Measurements from ENCODE around the gene DUSP22.

The DUSP22 gene

GRCh38 chr6:305371-306206, 13.3 kb downstream of the DUSP22 start:
- H3K36me3 ChIP-seq (ENCODE audit: insufficient read depth, low read length), result no peaks in the 10 kb centered on the region
- no peak overlapping the region for H2AFZ ChIP-seq (ENCODE audit: low read depth, low read length)
- no peak overlapping the region for H3K4me3 ChIP-seq (ENCODE audit: low read depth in 1 of 2, low read length in 2 of 2)
- H3K4me1 ChIP-seq (ENCODE audit: insufficient read depth, low read length), result no peaks in the 10 kb centered on the region
- no peaks in the 10 kb centered on the region for H3K27me3 ChIP-seq (ENCODE audit: insufficient read depth, low read length, poor library complexity)
- no peak overlapping the region for H3K27ac ChIP-seq (ENCODE audit: low read length)
- TF ChIP-seq, protein P1, sequence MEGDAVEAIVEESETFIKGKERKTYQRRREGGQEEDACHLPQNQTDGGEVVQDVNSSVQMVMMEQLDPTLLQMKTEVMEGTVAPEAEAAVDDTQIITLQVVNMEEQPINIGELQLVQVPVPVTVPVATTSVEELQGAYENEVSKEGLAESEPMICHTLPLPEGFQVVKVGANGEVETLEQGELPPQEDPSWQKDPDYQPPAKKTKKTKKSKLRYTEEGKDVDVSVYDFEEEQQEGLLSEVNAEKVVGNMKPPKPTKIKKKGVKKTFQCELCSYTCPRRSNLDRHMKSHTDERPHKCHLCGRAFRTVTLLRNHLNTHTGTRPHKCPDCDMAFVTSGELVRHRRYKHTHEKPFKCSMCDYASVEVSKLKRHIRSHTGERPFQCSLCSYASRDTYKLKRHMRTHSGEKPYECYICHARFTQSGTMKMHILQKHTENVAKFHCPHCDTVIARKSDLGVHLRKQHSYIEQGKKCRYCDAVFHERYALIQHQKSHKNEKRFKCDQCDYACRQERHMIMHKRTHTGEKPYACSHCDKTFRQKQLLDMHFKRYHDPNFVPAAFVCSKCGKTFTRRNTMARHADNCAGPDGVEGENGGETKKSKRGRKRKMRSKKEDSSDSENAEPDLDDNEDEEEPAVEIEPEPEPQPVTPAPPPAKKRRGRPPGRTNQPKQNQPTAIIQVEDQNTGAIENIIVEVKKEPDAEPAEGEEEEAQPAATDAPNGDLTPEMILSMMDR (IDR thresholded peaks at IDR 0.05; ENCODE audit: borderline replicate concordance, extremely low read depth, low read length, poor library complexity, severe bottlenecking), result no peak
- no peak for TF ChIP-seq EZH2 (IDR thresholded peaks at IDR 0.05; ENCODE audit: borderline replicate concordance, low read depth, low read length, severe bottlenecking)
- H3K4me2 ChIP-seq (ENCODE audit: insufficient read depth, low read length), result no peak overlapping the region
- H3K9ac ChIP-seq (ENCODE audit: low read depth, low read length), result no peak overlapping the region
- H3K79me2 ChIP-seq (ENCODE audit: insufficient read depth, low read length), result no peaks in the 10 kb centered on the region
- peaks cover 3% of the 10 kb centered on the region; the same call in 1 of the 2 replicates for H4K20me1 ChIP-seq (ENCODE audit: insufficient read depth, low read length)
- no peaks in the 10 kb centered on the region for H3K9me3 ChIP-seq (ENCODE audit: insufficient read depth, low read length, severe bottlenecking)
- DNase-seq (no peak), ATAC-seq (ENCODE audit: insufficient read depth, low read depth) (no peak)

DNA sequence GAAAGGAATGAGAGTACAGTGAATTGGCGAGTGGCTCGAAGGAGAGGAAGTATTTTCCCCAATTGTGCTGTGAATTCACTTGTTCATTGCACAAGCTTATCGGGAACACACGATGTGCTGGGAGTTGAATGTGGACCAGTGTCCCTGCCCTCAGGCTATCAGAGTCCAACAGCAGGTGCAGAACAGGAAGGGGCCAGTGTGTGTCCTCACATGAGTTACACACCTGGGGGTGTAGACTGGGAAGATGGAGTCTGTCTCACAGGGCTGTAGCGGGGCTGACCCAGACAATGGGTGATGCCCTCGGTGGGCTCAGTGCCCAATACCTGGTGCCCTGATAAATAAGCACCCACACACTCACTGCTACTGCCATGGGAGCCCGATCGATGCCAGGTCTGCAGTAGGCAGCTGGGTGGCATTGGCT, 14.4 kb downstream of the DUSP22 start:
- Histone ChIP-seq H3K4me1 (ENCODE audit: insufficient read depth, low read length) (no peaks in the 10 kb centered on the region), H3K79me2 (ENCODE audit: insufficient read depth, low read length) (no peaks in the 10 kb centered on the region), H3K4me2 (ENCODE audit: insufficient read depth, low read length) (no peak overlapping the region), H2AFZ (ENCODE audit: low read depth, low read length) (no peak overlapping the region), H4K20me1 (ENCODE audit: insufficient read depth, low read length) (no peaks in the 10 kb centered on the region; the same call in 1 of the 2 replicates), H3K4me3 (ENCODE audit: low read depth in 1 of 2, low read length in 2 of 2) (no peak overlapping the region), H3K36me3 (ENCODE audit: insufficient read depth, low read length) (no peaks in the 10 kb centered on the region), H3K27me3 (ENCODE audit: insufficient read depth, low read length, poor library complexity) (no peaks in the 10 kb centered on the region), H3K9me3 (ENCODE audit: insufficient read depth, low read length, severe bottlenecking) (no peaks in the 10 kb centered on the region), H3K9ac (ENCODE audit: low read depth, low read length) (no peak overlapping the region), H3K27ac (ENCODE audit: low read length) (no peak overlapping the region)
- no peak for TF ChIP-seq EZH2 (IDR thresholded peaks at IDR 0.05; ENCODE audit: borderline replicate concordance, low read depth, low read length, severe bottlenecking)
- TF ChIP-seq, protein P1 (IDR thresholded peaks at IDR 0.05; ENCODE audit: borderline replicate concordance, extremely low read depth, low read length, poor library complexity, severe bottlenecking), result no peak
- no peak for DNase-seq
- ATAC-seq (ENCODE audit: insufficient read depth, low read depth), result no peak

- DNase-seq (no peak), ATAC-seq (ENCODE audit: insufficient read depth, low read depth) (no peak)
- H3K27ac ChIP-seq (ENCODE audit: low read length), result no peak overlapping the region
- H3K4me2 ChIP-seq (ENCODE audit: insufficient read depth, low read length), result no peak overlapping the region
- no peaks in the 10 kb centered on the region; the same call in 1 of the 2 replicates for H4K20me1 ChIP-seq (ENCODE audit: insufficient read depth, low read length)
- no peaks in the 10 kb centered on the region for H3K9me3 ChIP-seq (ENCODE audit: insufficient read depth, low read length, severe bottlenecking)
- H3K4me1 ChIP-seq (ENCODE audit: insufficient read depth, low read length), result no peaks in the 10 kb centered on the region
- H3K27me3 ChIP-seq (ENCODE audit: insufficient read depth, low read length, poor library complexity), result no peaks in the 10 kb centered on the region
- no peaks in the 10 kb centered on the region for H3K36me3 ChIP-seq (ENCODE audit: insufficient read depth, low read length)
- TF ChIP-seq, protein P1 (IDR thresholded peaks at IDR 0.05; ENCODE audit: borderline replicate concordance, extremely low read depth, low read length, poor library complexity, severe bottlenecking), result no peak
- no peak overlapping the region for H3K4me3 ChIP-seq (ENCODE audit: low read depth in 1 of 2, low read length in 2 of 2)
- H3K9ac ChIP-seq (ENCODE audit: low read depth, low read length), result no peak overlapping the region
- H2AFZ ChIP-seq (ENCODE audit: low read depth, low read length), result no peak overlapping the region
- H3K79me2 ChIP-seq (ENCODE audit: insufficient read depth, low read length), result no peaks in the 10 kb centered on the region
Observed at GRCh38 chr6:307065-307814, 15.0 kb downstream of the DUSP22 start.

Data from DND-41 (cell line).